ENCODE data around the gene RAB22A.

RAB22A gene

DNA sequence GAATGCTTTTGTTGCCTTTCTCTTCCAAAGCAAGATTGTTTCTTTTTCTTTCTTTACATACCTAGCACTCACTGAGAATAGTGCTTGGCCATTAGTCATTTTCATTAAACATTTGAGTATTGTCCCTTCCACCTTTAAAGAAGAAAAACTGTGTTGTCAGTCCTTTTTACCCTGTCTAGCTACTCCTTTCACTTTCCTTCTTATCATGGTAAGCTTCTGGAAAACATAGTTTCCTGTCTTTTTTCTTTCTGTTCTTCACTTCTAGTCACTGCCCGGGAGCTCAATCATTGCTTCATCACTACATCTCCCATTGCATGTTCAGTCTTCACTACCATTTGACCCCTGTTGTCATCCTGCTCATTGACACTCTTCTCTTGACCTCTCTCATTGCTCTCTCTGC, 91.6 kb downstream of the RAB22A start:
- Histone ChIP-seq H3K27ac (replicated peaks) (no peak overlapping the region), H3K4me3 (replicated peaks; ENCODE audit: insufficient read depth, low read length) (no peak overlapping the region), H3K27me3 (ENCODE audit: insufficient read depth, poor library complexity, severe bottlenecking) (no peaks in the 10 kb centered on the region)
- no peak for DNase-seq (ENCODE audit: low read depth in 1 of 2, low spot score in 1 of 2)
- TF ChIP-seq GABPA (IDR thresholded peaks at IDR 0.05; ENCODE audit: low read depth): no peak
- TF ChIP-seq, protein P1, sequence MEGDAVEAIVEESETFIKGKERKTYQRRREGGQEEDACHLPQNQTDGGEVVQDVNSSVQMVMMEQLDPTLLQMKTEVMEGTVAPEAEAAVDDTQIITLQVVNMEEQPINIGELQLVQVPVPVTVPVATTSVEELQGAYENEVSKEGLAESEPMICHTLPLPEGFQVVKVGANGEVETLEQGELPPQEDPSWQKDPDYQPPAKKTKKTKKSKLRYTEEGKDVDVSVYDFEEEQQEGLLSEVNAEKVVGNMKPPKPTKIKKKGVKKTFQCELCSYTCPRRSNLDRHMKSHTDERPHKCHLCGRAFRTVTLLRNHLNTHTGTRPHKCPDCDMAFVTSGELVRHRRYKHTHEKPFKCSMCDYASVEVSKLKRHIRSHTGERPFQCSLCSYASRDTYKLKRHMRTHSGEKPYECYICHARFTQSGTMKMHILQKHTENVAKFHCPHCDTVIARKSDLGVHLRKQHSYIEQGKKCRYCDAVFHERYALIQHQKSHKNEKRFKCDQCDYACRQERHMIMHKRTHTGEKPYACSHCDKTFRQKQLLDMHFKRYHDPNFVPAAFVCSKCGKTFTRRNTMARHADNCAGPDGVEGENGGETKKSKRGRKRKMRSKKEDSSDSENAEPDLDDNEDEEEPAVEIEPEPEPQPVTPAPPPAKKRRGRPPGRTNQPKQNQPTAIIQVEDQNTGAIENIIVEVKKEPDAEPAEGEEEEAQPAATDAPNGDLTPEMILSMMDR (IDR thresholded peaks at IDR 0.05; ENCODE audit: insufficient read depth, low read length): no peak
- TF ChIP-seq REST (IDR thresholded peaks at IDR 0.05; ENCODE audit: insufficient replicate concordance, low read depth): no peak
- no peak for TF ChIP-seq POLR2AphosphoS5 (IDR thresholded peaks at IDR 0.05; ENCODE audit: low read depth)
- no peak for TF ChIP-seq SPI1 (IDR thresholded peaks at IDR 0.05; ENCODE audit: borderline replicate concordance, low read depth)

DNA sequence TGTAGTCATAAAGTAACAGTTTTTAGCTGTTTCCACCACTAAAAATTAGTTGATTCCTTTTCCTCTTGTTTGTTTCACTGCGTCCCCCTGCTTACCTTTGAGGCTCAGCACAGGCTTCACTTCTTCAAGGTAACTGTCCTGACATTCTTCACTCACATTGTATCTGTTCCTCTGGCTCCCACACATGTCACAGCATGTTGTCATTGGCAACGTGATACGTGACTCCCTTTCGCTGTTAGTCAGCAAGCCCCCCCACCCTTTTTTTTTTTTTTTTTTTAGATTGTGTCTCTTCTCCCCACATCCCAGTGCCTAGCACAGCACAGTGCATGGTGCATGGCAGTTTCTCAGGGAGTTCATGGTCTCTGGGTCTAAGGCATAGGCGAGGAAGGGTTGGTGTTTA, 92.8 kb downstream of the RAB22A start:
- DNase-seq (ENCODE audit: low read depth in 1 of 2, low spot score in 1 of 2): no peak
- Histone ChIP-seq H3K4me3 (replicated peaks; ENCODE audit: insufficient read depth, low read length) (no peak overlapping the region), H3K27me3 (ENCODE audit: insufficient read depth, poor library complexity, severe bottlenecking) (no peaks in the 10 kb centered on the region), H3K27ac (replicated peaks) (no peak overlapping the region)
- no peak for TF ChIP-seq GABPA (IDR thresholded peaks at IDR 0.05; ENCODE audit: low read depth)
- TF ChIP-seq, protein P1 (IDR thresholded peaks at IDR 0.05; ENCODE audit: insufficient read depth, low read length): no peak
- TF ChIP-seq POLR2AphosphoS5 (IDR thresholded peaks at IDR 0.05; ENCODE audit: low read depth): no peak
- TF ChIP-seq SPI1 (IDR thresholded peaks at IDR 0.05; ENCODE audit: borderline replicate concordance, low read depth): no peak
- no peak for TF ChIP-seq REST (IDR thresholded peaks at IDR 0.05; ENCODE audit: insufficient replicate concordance, low read depth)

DNA sequence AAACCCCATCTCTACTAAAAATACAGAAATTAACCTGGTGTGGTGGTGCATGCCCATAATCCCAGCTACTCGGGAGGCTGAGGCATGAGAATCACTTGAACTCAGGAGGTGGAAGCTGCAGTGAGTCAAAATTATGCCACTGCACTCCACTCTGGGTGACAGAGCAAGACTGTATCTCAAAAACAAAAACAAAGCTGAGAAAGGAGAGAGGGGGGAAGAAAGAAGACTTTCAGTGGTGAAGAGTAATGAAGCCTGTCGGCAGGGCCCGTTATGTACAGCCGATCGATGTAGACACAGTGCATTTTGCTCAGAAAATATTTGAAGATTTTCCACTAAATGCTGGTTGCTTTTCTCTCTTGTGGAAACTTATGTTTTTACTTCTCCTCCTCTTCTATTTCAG, 93.3 kb downstream of the RAB22A start:
- Histone ChIP-seq H3K4me3 (replicated peaks; ENCODE audit: insufficient read depth, low read length) (no peak overlapping the region), H3K27ac (replicated peaks) (no peak overlapping the region), H3K27me3 (ENCODE audit: insufficient read depth, poor library complexity, severe bottlenecking) (no peaks in the 10 kb centered on the region)
- no peak for DNase-seq (ENCODE audit: low read depth in 1 of 2, low spot score in 1 of 2)
- TF ChIP-seq POLR2AphosphoS5 (IDR thresholded peaks at IDR 0.05; ENCODE audit: low read depth) (no peak), REST (IDR thresholded peaks at IDR 0.05; ENCODE audit: insufficient replicate concordance, low read depth) (no peak), GABPA (IDR thresholded peaks at IDR 0.05; ENCODE audit: low read depth) (no peak), SPI1 (IDR thresholded peaks at IDR 0.05; ENCODE audit: borderline replicate concordance, low read depth) (no peak)
- TF ChIP-seq, protein P1 (IDR thresholded peaks at IDR 0.05; ENCODE audit: insufficient read depth, low read length): no peak
